AG08396 (cell line): ENCODE measurements around the gene TBX2.

Experiments used
- DNase-seq: peaks from one replicate; pipeline ENCODE4 v3.0.0; 2012; ENCODE audit warnings: low spot score, mixed read lengths

Gene TBX2

GRCh38 chr17:61387511-61388305 lies 11.9 kb upstream of the TBX2 start:
- DNase-seq: no peak

GRCh38 chr17:61388561-61389356 lies 10.9 kb upstream of the TBX2 start:
- DNase-seq: no peak

- DNase-seq: peak; percentile 85
Observed at GRCh38 chr17:61389670-61390478, 9.8 kb upstream of the TBX2 start.

DNA sequence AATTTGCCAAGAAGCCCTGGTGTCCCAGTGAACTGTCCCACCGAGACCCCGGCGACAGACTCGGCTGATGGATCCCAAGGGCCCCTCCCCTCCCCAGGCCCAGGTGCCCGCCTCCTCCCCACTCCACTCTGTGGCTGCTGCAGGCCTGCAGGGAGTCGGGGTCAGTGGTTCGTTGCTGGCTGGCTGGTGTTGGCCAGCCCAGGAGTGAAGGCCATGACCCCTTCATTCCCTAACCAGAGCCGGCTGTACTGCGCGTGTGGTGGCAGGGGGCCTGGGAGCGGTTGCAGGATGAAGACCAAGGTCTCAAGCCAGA lies 9.2 kb upstream of the TBX2 start:
- DNase-seq: no peak

DNA sequence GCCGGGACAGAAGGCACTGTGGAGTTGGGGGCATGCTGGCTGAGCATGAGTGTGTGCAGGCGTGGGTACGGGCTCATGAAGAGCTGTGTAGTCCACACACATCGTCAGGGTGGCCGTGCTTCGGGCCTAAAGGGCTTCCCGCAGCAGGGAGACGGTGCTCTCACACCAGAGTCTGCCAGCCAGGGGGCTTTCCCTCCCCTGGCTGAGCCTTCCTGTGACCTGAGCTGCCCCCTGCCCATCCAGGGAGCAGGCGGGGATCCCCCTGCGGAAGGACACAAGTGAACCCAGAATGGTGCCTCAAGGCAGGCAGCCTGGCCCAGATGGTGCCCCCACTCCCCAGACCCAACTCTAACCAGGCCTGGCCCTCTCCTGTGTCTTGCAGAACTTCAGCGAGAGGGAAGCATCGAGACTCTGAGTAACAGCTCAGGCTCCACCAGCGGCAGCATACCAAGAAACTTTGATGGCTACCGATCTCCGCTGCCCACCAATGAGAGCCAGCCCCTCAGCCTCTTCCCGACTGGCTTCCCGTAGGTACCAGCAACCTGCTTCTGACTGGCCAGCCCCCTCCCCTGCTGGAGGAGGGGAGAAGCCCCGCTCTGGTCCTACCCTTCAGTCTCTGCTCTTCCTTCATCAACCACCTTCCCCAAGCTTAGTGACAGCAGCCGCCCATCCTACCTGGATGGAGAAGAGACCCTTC lies 7.9 kb upstream of the TBX2 start:
- no peak for DNase-seq

DNA sequence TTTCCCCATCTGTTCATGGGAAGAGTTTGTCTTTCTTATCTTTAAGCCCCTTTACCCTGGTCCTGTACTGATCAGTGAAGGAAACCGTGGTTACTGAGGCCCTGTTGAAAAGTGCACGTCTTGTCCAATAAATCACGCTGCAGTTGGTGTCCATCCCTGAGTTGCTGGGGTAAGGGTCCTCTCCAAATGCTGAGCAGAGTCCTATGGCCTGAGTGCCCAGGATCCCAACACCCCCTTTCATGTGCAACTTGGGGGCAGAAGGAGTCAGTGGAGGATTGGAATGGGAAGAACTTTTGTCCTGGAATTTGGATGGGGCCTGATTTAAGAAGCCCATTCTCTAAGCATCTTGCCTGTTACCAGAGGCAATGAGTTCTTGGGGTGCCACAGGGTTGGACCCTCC lies 7.0 kb upstream of the TBX2 start:
- no peak for DNase-seq

- DNase-seq: no peak
Observed at GRCh38 chr17:61393550-61393903, 6.1 kb upstream of the TBX2 start.

DNA sequence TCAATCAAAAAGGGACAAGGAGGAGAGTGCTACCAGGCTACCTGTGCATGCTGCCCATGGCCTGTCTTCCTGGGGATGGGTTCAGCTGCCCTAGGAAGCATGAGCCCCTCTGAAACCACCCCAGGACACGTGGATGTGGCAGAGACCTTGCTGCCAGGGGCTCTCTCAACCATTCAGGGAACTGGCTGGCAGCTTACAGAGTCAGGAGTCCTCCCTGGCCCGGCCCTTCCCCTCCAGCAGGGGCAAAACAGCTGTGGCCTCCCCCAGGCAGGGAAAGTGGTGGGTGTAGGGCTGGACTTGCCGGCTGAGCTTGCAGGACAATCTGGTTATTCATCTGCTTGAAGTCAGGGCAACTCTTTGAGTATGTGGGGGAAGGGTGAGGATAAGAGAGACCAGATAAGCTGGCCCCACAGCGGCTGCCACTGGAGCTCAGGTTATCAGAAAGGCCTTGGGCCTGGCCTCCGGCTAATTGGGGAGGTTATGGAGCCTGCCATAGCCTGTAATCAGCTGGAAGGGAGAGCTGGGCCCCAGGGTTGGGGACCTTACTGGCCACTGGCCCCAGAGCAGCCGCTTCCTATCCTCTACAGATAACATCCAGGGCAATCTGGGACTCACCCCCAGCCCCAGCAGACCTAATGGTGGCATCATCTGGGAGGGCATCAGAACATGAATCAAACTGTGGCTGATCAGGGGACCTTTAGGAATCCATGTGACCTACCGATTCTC lies 5.6 kb upstream of the TBX2 start:
- DNase-seq: no peak

- no peak for DNase-seq
Observed at GRCh38 chr17:61394630-61395408, 4.8 kb upstream of the TBX2 start.

DNA sequence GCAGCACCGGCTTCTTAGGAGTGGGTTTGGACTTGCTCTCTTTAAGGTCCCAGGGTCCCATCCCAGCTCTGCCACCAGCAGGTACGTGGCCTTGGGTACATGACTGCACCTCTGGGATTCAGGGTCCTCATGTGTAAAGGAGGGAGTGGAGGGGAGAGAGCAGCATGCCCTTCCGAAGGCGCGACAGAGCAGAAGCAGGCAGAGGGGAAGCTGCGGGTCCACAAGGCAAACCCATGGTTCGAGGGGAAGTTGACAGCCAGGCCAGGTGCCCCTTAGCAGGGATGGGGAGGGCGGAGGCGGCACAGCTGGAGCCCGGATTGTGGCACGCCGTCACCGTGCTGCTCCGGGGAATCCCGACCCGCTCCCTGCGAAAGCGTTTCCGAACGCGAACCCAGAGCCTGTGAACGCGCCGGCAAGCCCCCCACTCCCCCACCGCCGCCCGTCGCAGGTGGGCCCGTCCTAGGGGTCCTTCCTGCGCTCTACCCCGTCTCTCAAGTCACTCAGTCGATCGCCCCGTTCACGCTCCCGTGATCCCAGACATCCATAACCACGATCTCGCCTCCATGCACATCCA lies 4.1 kb upstream of the TBX2 start:
- DNase-seq: no peak

DNA sequence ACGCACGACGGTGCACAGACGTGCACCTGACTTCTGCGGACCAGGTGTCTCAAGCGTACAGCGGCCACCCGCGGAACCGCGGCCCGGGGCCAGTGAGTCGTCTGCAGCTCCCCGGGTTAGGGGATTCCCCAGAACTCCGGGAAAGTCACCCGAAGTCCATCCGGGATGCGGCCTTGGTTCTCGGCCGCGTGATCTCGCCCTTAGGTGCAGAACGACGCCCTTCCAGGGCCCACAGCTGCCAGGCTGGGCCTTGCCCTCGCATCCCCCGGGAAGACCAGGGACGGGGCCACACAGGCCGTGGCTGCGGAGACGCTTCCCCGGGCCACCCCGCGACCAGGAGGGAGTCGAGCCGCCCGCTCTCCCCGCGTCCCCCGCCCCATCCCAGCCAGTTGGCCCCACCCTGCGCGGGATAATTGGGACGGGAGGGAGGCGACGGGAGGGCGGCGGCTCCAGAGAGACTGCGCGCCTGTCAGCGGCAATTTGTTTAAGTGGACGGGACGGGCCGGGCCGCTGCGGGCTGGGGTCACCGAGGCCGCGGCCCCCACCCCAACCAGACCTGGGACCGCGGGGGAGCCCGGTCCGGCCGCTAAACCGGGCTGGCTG lies 3.6 kb upstream of the TBX2 start:
- no peak for DNase-seq

DNA sequence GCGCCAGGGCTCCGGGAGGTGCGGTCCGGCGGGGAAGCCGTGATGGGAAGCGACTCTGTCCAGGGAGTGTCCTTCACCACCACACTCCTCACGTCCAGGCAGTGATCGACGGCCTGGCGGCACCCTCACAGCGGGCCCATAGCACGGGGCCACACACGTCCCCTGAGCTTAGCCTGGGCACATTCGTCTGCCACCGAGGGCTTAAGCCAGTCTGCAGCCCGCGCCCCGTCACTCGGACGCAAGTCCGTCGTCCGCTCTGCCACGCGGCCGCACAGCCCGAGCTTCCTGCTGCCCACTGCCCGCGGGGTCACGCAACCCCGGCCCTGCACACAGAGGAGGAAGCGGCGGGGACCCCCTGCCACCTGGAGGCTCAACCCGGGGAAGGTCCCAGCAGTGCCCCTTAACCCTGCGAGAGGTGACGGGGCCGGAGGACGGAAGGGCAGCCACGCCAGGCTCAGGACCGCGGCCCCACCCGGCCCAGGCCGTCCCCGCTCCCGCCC lies 3.0 kb upstream of the TBX2 start:
- no peak for DNase-seq

GRCh38 chr17:61397086-61397842 lies 2.4 kb upstream of the TBX2 start:
- peak; percentile 78 for DNase-seq

DNA sequence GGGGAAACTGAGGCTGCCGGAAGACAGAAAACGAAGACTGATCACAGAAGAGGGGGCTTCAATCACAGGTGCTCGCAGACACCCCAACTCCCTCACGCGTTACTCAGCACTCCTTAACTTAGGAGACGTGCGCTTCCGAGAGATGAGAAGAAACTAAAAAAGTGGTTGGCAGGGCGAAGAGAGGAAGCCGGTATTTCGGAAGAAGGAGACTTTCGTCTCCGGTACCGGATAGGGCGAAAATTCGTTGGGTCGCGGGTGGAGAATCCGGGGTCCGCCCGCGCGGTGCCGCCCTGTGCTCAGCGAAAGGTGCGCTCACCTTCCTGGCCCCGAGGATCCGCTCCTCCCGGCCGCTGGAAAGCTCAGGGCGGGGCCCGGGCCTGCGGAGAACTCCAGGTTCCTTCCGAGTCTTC lies 917 bp upstream of the TBX2 start:
- DNase-seq: no peak

DNA sequence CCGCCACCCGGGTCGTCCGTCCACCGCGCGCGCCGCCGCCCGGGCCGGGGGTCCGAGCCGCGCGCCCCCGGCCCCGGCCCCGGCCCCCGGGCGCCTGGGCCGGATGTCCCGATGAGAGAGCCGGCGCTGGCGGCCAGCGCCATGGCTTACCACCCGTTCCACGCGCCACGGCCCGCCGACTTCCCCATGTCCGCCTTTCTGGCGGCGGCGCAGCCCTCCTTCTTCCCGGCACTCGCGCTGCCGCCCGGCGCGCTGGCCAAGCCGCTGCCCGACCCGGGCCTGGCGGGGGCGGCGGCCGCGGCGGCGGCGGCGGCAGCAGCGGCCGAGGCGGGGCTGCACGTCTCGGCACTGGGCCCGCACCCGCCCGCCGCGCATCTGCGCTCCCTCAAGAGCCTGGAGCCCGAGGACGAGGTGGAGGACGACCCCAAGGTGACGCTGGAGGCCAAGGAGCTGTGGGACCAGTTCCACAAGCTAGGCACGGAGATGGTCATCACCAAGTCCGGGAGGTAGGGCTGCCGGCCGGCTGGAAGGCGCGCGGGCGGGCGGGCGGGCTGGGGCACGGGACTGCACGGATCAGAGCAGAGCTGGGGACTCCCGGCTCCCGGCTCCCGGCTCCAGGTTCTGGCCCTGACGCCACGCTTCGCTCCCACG lies 548 bp downstream of the TBX2 start:
- DNase-seq: peak; percentile 71

DNA sequence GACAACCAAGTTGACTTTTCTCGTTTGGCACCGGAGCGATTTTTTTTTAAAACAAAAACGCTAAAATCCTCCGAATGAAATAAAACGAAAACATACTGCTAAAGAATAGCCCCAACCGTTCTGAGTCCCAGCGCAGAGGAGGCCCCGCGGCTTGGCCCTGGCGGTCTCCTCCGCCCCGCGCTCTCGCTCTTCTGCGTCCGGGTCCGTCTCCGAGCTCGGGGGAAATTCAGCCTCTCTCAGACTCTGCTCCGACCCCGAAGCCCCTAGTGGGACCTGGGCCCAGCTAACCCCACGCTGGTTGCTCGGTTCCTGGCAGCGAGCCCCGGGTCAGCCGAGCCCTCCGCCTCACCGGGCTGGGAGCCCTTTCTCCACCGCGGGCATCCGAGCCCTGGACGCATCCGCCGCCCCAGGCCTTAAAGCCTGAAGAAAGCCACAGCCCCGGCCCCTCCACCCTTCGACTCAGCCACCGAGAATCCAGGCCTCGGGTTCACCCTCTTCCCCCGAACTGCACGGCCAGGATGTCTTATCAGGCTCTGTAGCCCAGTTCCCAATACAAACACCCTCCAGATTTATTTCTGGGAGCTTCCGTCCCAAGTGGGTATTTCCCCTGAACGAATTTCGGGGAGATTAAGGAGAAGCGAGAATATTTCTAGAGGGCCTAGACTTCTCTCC lies 1.2 kb downstream of the TBX2 start:
- DNase-seq: no peak

DNA sequence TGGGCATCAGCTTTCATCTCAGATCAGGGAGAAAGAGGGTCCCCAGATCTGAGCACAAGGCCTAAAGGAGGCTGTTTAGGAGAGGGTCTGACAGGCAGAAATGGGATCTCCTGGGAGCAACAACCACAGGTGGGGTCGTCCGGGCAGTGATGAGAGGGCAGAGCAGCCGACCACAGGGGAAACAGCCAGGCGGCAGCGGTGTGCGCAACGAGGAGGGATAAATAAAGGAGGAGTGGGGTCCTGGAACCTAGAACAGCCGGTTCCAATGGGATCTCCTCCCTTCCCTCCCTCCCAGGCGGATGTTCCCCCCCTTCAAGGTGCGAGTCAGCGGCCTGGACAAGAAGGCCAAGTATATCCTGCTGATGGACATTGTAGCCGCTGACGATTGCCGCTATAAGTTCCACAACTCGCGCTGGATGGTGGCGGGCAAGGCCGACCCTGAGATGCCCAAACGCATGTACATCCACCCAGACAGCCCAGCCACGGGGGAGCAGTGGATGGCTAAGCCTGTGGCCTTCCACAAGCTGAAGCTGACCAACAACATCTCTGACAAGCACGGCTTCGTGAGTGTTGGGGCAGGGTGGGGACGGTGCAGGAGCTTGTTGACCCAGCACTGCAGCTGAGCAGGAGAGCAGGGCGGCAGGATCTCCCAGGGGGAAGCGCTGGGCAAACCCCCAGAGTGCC lies 1.9 kb downstream of the TBX2 start:
- DNase-seq: no peak
